ENCODE measurements around the gene HCLS1. TPM values are rescaled to one million over a fixed set of nuclear protein-coding genes. Genes with fewer than 3 reads are reported as not detected.

The HCLS1 gene
- polyA plus RNA-seq, 1 donor (not counting 4 experiments of a cell fraction or from before 2014, with no cell fraction given): 0.10 TPM

DNA sequence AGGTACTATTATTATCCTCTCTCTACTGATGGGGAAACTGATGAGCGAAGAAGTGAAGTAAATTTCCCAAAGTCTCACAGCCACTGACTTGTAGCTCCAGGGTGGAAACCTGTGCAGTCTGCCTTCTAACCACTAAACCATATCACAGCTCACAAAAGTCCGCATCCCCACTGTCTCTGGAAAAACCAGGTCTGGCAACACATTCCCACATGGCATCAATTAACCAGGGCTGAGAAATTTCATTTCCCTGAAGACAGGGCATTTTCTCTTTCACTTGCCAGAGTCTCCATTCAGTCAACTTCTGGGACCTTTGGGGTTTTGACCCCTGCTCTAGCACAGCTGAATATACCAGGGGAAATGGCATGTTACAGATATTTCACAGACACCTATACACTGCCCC lies 41.0 kb downstream of the HCLS1 start:
- no peaks in the 10 kb centered on the region for H3K4me1 ChIP-seq (ENCODE audit: control insufficient read depth, extremely low read depth, insufficient read depth, low read length)
- no peaks in the 10 kb centered on the region for H3K36me3 ChIP-seq (ENCODE audit: control insufficient read depth in 2 of 2, extremely low read depth in 1 of 2, insufficient read depth in 2 of 2, low read length in 2 of 2)
- no peaks in the 10 kb centered on the region for H4K20me1 ChIP-seq (ENCODE audit: control insufficient read depth, extremely low read depth, insufficient read depth, low read length)
- TF ChIP-seq EZH2 (IDR thresholded peaks at IDR 0.05; ENCODE audit: low read length): no peak
- TF ChIP-seq, protein P1, sequence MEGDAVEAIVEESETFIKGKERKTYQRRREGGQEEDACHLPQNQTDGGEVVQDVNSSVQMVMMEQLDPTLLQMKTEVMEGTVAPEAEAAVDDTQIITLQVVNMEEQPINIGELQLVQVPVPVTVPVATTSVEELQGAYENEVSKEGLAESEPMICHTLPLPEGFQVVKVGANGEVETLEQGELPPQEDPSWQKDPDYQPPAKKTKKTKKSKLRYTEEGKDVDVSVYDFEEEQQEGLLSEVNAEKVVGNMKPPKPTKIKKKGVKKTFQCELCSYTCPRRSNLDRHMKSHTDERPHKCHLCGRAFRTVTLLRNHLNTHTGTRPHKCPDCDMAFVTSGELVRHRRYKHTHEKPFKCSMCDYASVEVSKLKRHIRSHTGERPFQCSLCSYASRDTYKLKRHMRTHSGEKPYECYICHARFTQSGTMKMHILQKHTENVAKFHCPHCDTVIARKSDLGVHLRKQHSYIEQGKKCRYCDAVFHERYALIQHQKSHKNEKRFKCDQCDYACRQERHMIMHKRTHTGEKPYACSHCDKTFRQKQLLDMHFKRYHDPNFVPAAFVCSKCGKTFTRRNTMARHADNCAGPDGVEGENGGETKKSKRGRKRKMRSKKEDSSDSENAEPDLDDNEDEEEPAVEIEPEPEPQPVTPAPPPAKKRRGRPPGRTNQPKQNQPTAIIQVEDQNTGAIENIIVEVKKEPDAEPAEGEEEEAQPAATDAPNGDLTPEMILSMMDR (optimal IDR thresholded peaks at IDR 0.05 in 1 of 3, IDR thresholded peaks at IDR 0.05 in 1 of 3, conservative IDR thresholded peaks at IDR 0.05 in 1 of 3; ENCODE audit: extremely low read depth in 1 of 3, insufficient read depth in 2 of 3, low read length in 3 of 3): no peak
- peaks cover 5% of the 10 kb centered on the region for H3K27me3 ChIP-seq (ENCODE audit: control insufficient read depth, extremely low read depth, insufficient read depth, low read length)
- FAIRE-seq: no peak
- no peak overlapping the region for H2AFZ ChIP-seq (ENCODE audit: control insufficient read depth, low read length)
- no peak overlapping the region for H3K9ac ChIP-seq (ENCODE audit: control insufficient read depth, extremely low read depth, insufficient read depth, low read length)
- dilution Hi-C loops (cut with MboI; ENCODE audit: extremely low pct_ligation_motif_present, low sequenced_read_pairs): no loop called here
- DNase-seq (ENCODE audit: low read depth, low spot score): no peak
- H3K9me3 ChIP-seq (ENCODE audit: control insufficient read depth, low read depth, low read length): no peaks in the 10 kb centered on the region
- H3K4me2 ChIP-seq (ENCODE audit: control insufficient read depth, extremely low read depth, insufficient read depth, low read depth, low read length): no peak overlapping the region
- H3K79me2 ChIP-seq (ENCODE audit: control insufficient read depth, insufficient read depth, low read length): no peaks in the 10 kb centered on the region
- H3K27ac ChIP-seq (ENCODE audit: control insufficient read depth, insufficient read depth, low read length): no peak overlapping the region
- no peaks in the 10 kb centered on the region for H3K9me1 ChIP-seq (ENCODE audit: control insufficient read depth, extremely low read depth, insufficient read depth, low read length)
- H3K4me3 ChIP-seq (ENCODE audit: control insufficient read depth in 2 of 3, extremely low read depth in 1 of 3, insufficient read depth in 2 of 3, low read depth in 1 of 3, low read length in 3 of 3): no peak overlapping the region

DNA sequence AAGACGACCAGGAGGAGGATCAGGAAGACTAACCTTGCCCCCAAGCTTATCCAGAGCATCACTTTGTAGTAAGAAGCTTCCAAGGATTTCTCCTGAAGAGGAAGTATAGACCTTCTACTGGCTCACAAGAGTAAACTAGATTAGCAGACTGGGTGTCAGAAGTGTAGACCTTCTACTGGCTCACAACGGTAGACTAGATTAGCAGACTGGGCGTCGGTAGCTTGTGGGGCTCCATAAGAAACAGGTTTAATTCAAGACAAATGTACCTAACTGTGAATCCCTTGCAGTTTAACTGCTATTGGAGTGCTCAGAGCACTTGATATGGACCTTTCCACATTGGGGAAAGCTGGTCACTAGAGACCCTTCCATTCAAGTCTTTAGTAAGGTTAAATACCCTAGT lies 54.6 kb downstream of the HCLS1 start:
- FAIRE-seq (no peak), DNase-seq (ENCODE audit: low read depth, low spot score) (no peak)
- TF ChIP-seq, protein P1 (optimal IDR thresholded peaks at IDR 0.05 in 1 of 3, IDR thresholded peaks at IDR 0.05 in 1 of 3, conservative IDR thresholded peaks at IDR 0.05 in 1 of 3; ENCODE audit: extremely low read depth in 1 of 3, insufficient read depth in 2 of 3, low read length in 3 of 3): no peak
- TF ChIP-seq EZH2 (IDR thresholded peaks at IDR 0.05; ENCODE audit: low read length): no peak
- Histone ChIP-seq H3K36me3 (ENCODE audit: control insufficient read depth in 2 of 2, extremely low read depth in 1 of 2, insufficient read depth in 2 of 2, low read length in 2 of 2) (no peaks in the 10 kb centered on the region), H3K4me1 (ENCODE audit: control insufficient read depth, extremely low read depth, insufficient read depth, low read length) (no peaks in the 10 kb centered on the region), H3K9me3 (ENCODE audit: control insufficient read depth, low read depth, low read length) (no peaks in the 10 kb centered on the region), H4K20me1 (ENCODE audit: control insufficient read depth, extremely low read depth, insufficient read depth, low read length) (no peaks in the 10 kb centered on the region), H3K27me3 (ENCODE audit: control insufficient read depth, extremely low read depth, insufficient read depth, low read length) (no peaks in the 10 kb centered on the region), H3K4me3 (ENCODE audit: control insufficient read depth in 2 of 3, extremely low read depth in 1 of 3, insufficient read depth in 2 of 3, low read depth in 1 of 3, low read length in 3 of 3) (no peak overlapping the region), H3K27ac (ENCODE audit: control insufficient read depth, insufficient read depth, low read length) (no peak overlapping the region), H3K9me1 (ENCODE audit: control insufficient read depth, extremely low read depth, insufficient read depth, low read length) (no peaks in the 10 kb centered on the region), H3K4me2 (ENCODE audit: control insufficient read depth, extremely low read depth, insufficient read depth, low read depth, low read length) (no peak overlapping the region), H2AFZ (ENCODE audit: control insufficient read depth, low read length) (no peak overlapping the region), H3K79me2 (ENCODE audit: control insufficient read depth, insufficient read depth, low read length) (no peaks in the 10 kb centered on the region), H3K9ac (ENCODE audit: control insufficient read depth, extremely low read depth, insufficient read depth, low read length) (no peak overlapping the region)
- dilution Hi-C loops (cut with MboI; ENCODE audit: extremely low pct_ligation_motif_present, low sequenced_read_pairs): no loop called here

Measured in keratinocyte (primary cell).